Choroid plexus epithelial cell (primary cell): Measurements from ENCODE around the gene APOF.
"Not testable (repeated sequence)": the region's sequence is repeated elsewhere in the genome, so short reads cannot be mapped to it uniquely, and the experiment has no call there.

Source experiments
- DNase-seq: peaks from one replicate; pipeline ENCODE4 v3.0.0-alpha.2; 2010; ENCODE audit warnings: low read depth
- H3K4me3 ChIP-seq: 2 replicates; pipeline ENCODE4 v1.5.1; 2011; ENCODE audit warnings: low read depth, mild to moderate bottlenecking, control low read depth, low read length, moderate library complexity
- CTCF ChIP-seq: conservative IDR thresholded peaks from 2 replicates; pipeline ENCODE4 v1.5.1; 2011; ENCODE audit warnings: low read depth, mild to moderate bottlenecking, control low read depth, inconsistent platforms, low read length, moderate library complexity

Gene APOF

GRCh38 chr12:56362130-56363059 is at the start of gene APOF:
Gene APOF, minus strand, starts transcription at chr12:56362857. Its CDS starts 112 bp downstream, at chr12:56362745.
- no peak within 1 kb of the TSS for H3K4me3 ChIP-seq
- TF ChIP-seq CTCF: no peak
- DNase-seq: no peak

- no peak for TF ChIP-seq CTCF
- DNase-seq: peak; percentile 4
Observed at GRCh38 chr12:56411781-56412639, 49.4 kb upstream of the APOF start.

GRCh38 chr12:56410768-56411167 is 48.1 kb upstream of the APOF start:
- TF ChIP-seq CTCF: no peak
- no peak for DNase-seq
- no peak overlapping the region for H3K4me3 ChIP-seq

More at GRCh38 chr12:56411781-56412639, 49.4 kb upstream of the APOF start:
- H3K4me3 ChIP-seq: no peak overlapping the region

- no peak for TF ChIP-seq CTCF
- no peak for DNase-seq
- H3K4me3 ChIP-seq: no peak overlapping the region
Observed at GRCh38 chr12:56408799-56409417, 46.3 kb upstream of the APOF start.

- DNase-seq, H3K4me3 ChIP-seq: not testable (repeated sequence)
Observed at GRCh38 chr12:56404227-56404626, 41.6 kb upstream of the APOF start.

GRCh38 chr12:56401612-56402011 is 39.0 kb upstream of the APOF start:
- DNase-seq, H3K4me3 ChIP-seq: not testable (repeated sequence)

GRCh38 chr12:56401125-56401524 is 38.5 kb upstream of the APOF start:
- H3K4me3 ChIP-seq, DNase-seq: not testable (repeated sequence)

GRCh38 chr12:56399466-56399865 is 36.8 kb upstream of the APOF start:
- not testable (repeated sequence) for DNase-seq, H3K4me3 ChIP-seq
